ENCODE measurements around the gene GTPBP4. TPM values are rescaled to one million over a fixed set of nuclear protein-coding genes. Genes with fewer than 3 reads are reported as not detected.

GTPBP4 gene
- polyA plus RNA-seq, 2 of the 4 experiments (the other 2 are of a cell fraction): 67.8 to 104 TPM

DNA sequence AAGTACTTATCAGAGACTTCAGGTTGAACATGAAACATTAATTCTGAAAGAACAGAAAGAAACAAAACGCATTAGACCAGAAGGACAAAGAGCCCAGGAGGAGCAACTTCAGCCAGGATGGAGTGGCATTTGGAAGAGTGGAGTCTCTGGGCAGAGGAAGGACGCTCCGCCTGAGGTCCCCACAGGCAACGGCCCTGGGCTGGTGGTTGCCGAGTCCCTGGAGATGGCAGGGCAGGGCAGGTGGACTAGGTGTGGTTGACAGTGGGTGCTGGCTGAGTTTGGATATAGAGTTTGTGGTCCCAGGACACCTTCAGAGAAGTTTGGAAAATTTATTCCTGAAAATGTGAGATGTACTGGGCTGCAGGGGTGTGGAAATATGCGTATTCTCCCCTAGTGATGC, 29.4 kb upstream of the GTPBP4 start:
- WGBS (ENCODE audit: missing lambda C conversion rate): 49% methylated on average over 6 of the region's 6 CpGs
- DNase-seq (ENCODE audit: low read depth in 1 of 2, low spot score in 1 of 2) (no peak), FAIRE-seq (no peak), ATAC-seq (no peak)
- ChIA-PET CTCF (interaction anchor here (0.8 kb wide), 1 partner anchor 17 kb away, joined by 3 read pairs; no protein-coding TSS in a partner anchor), POLR2A (no interaction called here)
- Histone ChIP-seq H3K9me3 (no peaks in the 10 kb centered on the region), H3K4me3 (no peak overlapping the region), H3K4me1 (no peaks in the 10 kb centered on the region), H3K27ac (no peak overlapping the region), H3K4me2 (no peak overlapping the region)
- TF ChIP-seq ZNF302 (CRISPR knock-in tag; IDR thresholded peaks at IDR 0.05) (no peak), TP53 (CRISPR knock-in tag; IDR thresholded peaks at IDR 0.05) (no peak), MAZ (IDR thresholded peaks at IDR 0.05; ENCODE audit: borderline replicate concordance, low read depth, low read length) (no peak), RNF2 (IDR thresholded peaks at IDR 0.05; ENCODE audit: borderline replicate concordance, low read depth) (no peak), NFE2L2 (conservative IDR thresholded peaks at IDR 0.05; ENCODE audit: low read length) (no peak), NR3C1 (IDR thresholded peaks at IDR 0.05) (no peak), ZC3H11A (IDR thresholded peaks at IDR 0.05) (no peak), CEBPB (IDR thresholded peaks at IDR 0.05) (no peak), JUN (IDR thresholded peaks at IDR 0.05) (no peak), POLR2A (IDR thresholded peaks at IDR 0.05; ENCODE audit: low read length) (no peak), RCOR1 (IDR thresholded peaks at IDR 0.05; ENCODE audit: low read depth, low read length) (no peak)
- TF ChIP-seq, protein P1, sequence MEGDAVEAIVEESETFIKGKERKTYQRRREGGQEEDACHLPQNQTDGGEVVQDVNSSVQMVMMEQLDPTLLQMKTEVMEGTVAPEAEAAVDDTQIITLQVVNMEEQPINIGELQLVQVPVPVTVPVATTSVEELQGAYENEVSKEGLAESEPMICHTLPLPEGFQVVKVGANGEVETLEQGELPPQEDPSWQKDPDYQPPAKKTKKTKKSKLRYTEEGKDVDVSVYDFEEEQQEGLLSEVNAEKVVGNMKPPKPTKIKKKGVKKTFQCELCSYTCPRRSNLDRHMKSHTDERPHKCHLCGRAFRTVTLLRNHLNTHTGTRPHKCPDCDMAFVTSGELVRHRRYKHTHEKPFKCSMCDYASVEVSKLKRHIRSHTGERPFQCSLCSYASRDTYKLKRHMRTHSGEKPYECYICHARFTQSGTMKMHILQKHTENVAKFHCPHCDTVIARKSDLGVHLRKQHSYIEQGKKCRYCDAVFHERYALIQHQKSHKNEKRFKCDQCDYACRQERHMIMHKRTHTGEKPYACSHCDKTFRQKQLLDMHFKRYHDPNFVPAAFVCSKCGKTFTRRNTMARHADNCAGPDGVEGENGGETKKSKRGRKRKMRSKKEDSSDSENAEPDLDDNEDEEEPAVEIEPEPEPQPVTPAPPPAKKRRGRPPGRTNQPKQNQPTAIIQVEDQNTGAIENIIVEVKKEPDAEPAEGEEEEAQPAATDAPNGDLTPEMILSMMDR (IDR thresholded peaks at IDR 0.05): no peak
- TF ChIP-seq, protein P2, sequence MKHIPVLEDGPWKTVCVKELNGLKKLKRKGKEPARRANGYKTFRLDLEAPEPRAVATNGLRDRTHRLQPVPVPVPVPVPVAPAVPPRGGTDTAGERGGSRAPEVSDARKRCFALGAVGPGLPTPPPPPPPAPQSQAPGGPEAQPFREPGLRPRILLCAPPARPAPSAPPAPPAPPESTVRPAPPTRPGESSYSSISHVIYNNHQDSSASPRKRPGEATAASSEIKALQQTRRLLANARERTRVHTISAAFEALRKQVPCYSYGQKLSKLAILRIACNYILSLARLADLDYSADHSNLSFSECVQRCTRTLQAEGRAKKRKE (CRISPR knock-in tag; IDR thresholded peaks at IDR 0.05; ENCODE audit: low read depth): no peak
- TF ChIP-seq, protein P3, sequence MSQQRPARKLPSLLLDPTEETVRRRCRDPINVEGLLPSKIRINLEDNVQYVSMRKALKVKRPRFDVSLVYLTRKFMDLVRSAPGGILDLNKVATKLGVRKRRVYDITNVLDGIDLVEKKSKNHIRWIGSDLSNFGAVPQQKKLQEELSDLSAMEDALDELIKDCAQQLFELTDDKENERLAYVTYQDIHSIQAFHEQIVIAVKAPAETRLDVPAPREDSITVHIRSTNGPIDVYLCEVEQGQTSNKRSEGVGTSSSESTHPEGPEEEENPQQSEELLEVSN (IDR thresholded peaks at IDR 0.05; ENCODE audit: borderline replicate concordance, low read depth): no peak
- TF ChIP-seq, protein P4, sequence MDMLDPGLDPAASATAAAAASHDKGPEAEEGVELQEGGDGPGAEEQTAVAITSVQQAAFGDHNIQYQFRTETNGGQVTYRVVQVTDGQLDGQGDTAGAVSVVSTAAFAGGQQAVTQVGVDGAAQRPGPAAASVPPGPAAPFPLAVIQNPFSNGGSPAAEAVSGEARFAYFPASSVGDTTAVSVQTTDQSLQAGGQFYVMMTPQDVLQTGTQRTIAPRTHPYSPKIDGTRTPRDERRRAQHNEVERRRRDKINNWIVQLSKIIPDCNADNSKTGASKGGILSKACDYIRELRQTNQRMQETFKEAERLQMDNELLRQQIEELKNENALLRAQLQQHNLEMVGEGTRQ (IDR thresholded peaks at IDR 0.05): no peak
- TF ChIP-seq, protein P5, sequence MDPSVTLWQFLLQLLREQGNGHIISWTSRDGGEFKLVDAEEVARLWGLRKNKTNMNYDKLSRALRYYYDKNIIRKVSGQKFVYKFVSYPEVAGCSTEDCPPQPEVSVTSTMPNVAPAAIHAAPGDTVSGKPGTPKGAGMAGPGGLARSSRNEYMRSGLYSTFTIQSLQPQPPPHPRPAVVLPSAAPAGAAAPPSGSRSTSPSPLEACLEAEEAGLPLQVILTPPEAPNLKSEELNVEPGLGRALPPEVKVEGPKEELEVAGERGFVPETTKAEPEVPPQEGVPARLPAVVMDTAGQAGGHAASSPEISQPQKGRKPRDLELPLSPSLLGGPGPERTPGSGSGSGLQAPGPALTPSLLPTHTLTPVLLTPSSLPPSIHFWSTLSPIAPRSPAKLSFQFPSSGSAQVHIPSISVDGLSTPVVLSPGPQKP (IDR thresholded peaks at IDR 0.05; ENCODE audit: low read depth, low read length): no peak

DNA sequence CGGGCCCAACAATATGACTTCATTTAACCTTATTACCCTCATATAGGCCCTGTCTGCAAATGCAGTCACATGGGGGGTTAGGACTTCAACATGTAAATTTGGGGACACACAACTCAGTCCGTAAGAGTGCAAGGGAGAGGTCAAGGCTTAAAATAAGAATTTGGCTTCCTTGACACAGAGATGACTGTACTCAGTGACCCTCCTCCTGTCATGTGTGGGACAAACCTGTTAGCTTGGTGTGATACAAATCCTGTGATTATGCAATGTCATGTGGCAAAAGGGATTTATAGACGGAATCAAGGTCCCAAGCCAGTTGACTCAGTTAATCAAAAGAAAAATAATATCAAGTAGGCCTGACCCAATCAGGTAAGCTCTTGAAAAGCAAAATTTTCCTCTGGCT, 25.9 kb upstream of the GTPBP4 start:
- TF ChIP-seq NFE2L2 (conservative IDR thresholded peaks at IDR 0.05; ENCODE audit: low read length) (no peak), RARB (CRISPR knock-in tag; IDR thresholded peaks at IDR 0.05) (no peak), PHF8 (IDR thresholded peaks at IDR 0.05; ENCODE audit: borderline replicate concordance, low read depth) (no peak), FOSL2 (IDR thresholded peaks at IDR 0.05) (no peak), FOSL2 (CRISPR knock-in tag; IDR thresholded peaks at IDR 0.05) (no peak), POLR2AphosphoS2 (conservative IDR thresholded peaks at IDR 0.05; ENCODE audit: low read length) (no peak), HOXB5 (CRISPR knock-in tag; IDR thresholded peaks at IDR 0.05) (no peak)
- WGBS (ENCODE audit: missing lambda C conversion rate): 88% methylated on average over 3 of the region's 3 CpGs
- ATAC-seq: no peak
- POLR2A ChIA-PET: no interaction called here
- H3K4me1 ChIP-seq: no peaks in the 10 kb centered on the region
- no peak for FAIRE-seq
- no peak overlapping the region for H3K4me3 ChIP-seq
- H3K27ac ChIP-seq: no peak overlapping the region
- CTCF ChIA-PET: interaction anchor here (1.2 kb wide), 1 partner anchor 11 kb away, joined by 3 read pairs; no protein-coding TSS in a partner anchor
- H3K4me2 ChIP-seq: no peak overlapping the region
- no peak for DNase-seq (ENCODE audit: low read depth in 1 of 2, low spot score in 1 of 2)
- H3K9me3 ChIP-seq: no peaks in the 10 kb centered on the region
